Measurements from ENCODE around the gene BRCC3.

GRCh38 chrX:155054255-155054654 lies 17.1 kb upstream of the BRCC3 start:
- TF ChIP-seq CTCF (IDR thresholded peaks at IDR 0.05), result no peak
- no peak for TF ChIP-seq POLR2A (IDR thresholded peaks at IDR 0.05)
